GM04504 (cell line): ENCODE measurements around the gene POU3F2.

Source experiments
- DNase-seq: peaks from one replicate; pipeline ENCODE4 v3.0.0-alpha.2; 2012; ENCODE audit warnings: low read depth

POU3F2 gene

GRCh38 chr6:98831057-98831958 lies 3.1 kb upstream of the POU3F2 start:
- DNase-seq, result no peak

DNA sequence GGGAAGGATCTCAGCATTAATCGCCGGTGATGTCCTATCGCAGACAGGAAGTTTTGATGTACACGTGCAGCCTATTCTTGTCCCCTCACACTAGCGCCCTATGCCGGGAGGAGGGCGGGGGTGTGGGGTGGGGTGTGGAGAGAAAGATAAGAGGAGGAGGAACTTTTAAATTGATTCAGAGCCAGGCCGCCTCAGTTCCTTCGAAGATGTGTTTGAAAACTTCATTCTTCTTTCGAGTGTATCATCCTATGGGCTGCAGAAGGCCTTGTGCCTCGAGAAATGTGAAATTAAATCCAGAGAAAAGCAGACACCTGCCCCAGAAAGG lies 2.5 kb upstream of the POU3F2 start:
- DNase-seq, result no peak

- peak; percentile 58 for DNase-seq
Measured at GRCh38 chr6:98832284-98833056, 1.9 kb upstream of the POU3F2 start.

DNA sequence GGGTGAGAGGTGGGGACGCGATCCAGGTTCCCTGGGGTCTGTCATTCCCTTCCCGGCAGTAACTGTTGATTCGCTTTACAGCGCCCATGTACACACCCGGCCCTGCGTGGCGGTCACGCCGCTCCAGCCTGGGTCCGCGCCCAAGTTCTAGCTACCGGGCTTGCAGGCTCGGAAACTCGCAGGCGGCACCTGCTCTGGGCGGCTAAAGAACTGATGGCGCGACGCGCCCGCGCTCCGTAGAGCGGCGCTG lies 1.4 kb upstream of the POU3F2 start:
- DNase-seq, result no peak

GRCh38 chr6:98833307-98834059 lies 891 bp upstream of the POU3F2 start:
- no peak for DNase-seq

- DNase-seq, result no peak
Measured at GRCh38 chr6:98835149-98836024, 1.0 kb downstream of the POU3F2 start.

GRCh38 chr6:98836025-98836961 lies 1.9 kb downstream of the POU3F2 start:
- DNase-seq, result no peak

DNA sequence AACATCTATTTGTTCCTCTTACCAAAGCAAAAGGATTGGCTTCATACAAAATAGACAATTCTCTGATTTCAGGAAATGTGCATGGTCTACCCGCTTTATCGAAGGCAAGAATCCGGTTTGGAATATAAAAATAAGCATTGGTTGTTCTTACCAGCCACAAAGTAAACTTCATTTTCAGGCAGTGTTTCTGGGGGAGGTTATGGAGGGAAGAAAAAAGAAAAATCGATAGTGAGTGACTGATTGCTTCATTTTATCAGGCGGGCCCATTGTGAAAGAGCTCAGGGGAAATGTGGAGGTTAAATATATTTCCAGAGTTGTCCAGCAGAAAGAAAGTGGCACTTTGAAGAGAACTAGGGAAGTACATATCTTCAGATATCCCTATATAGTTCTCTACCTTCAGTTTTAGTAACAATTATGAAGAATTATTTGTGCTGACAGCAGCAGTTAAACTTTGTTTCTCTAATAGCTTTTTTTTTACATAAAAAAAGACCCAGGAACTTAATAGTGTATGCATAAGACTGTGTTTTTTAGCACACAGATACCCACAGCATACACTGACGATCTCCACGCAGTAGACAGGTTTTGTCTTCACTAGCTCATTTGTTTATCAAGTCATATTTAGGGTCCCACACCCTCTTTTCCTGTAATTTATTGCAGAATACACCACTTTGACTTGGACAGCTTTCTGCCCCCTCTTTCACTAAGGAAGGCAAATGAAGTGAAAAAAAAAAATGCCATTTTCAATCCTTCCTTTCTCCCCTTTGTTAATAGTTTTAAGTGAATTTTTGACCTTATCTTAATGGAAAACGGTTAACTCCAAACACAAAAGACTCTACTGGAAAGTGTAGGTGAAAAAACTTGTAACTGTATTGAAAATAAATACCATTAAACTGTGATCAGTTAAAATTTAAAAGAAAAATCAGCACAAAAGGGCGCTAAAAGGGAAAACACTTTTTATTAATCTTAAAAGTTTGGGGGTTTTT lies 2.9 kb downstream of the POU3F2 start:
- DNase-seq, result no peak

- DNase-seq, result no peak
Measured at GRCh38 chr6:98838032-98838431, 3.7 kb downstream of the POU3F2 start.

- DNase-seq, result no peak
Measured at GRCh38 chr6:98838975-98839374, 4.6 kb downstream of the POU3F2 start.

GRCh38 chr6:98839781-98840361 lies 5.5 kb downstream of the POU3F2 start:
- no peak for DNase-seq

GRCh38 chr6:98840385-98840784 lies 6.0 kb downstream of the POU3F2 start:
- DNase-seq, result no peak

DNA sequence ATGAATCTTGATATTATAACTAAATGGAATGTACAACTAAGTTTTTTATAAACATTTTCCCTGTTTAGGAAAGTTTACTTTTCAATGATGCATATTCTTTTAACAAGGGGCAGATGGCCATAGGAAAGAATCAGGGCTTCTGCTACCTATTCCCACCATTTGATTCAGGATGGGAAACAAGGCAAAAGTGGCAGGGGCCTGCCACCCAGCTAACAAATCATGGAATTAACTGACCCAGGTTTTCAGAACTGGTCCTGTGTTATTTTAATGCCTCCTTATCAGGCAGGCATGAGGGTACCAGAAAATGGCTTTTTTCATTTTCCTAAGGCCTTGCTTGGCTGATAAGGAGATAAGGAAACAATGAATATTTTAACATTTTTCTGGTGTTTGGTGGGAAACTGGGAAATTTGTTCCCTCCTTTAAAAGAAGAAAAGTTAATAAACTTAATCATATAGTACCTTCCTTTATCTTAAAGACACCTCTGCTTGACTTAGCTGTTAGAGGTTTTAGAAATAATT lies 6.7 kb downstream of the POU3F2 start:
- no peak for DNase-seq

- no peak for DNase-seq
Measured at GRCh38 chr6:98841621-98842341, 7.4 kb downstream of the POU3F2 start.

DNA sequence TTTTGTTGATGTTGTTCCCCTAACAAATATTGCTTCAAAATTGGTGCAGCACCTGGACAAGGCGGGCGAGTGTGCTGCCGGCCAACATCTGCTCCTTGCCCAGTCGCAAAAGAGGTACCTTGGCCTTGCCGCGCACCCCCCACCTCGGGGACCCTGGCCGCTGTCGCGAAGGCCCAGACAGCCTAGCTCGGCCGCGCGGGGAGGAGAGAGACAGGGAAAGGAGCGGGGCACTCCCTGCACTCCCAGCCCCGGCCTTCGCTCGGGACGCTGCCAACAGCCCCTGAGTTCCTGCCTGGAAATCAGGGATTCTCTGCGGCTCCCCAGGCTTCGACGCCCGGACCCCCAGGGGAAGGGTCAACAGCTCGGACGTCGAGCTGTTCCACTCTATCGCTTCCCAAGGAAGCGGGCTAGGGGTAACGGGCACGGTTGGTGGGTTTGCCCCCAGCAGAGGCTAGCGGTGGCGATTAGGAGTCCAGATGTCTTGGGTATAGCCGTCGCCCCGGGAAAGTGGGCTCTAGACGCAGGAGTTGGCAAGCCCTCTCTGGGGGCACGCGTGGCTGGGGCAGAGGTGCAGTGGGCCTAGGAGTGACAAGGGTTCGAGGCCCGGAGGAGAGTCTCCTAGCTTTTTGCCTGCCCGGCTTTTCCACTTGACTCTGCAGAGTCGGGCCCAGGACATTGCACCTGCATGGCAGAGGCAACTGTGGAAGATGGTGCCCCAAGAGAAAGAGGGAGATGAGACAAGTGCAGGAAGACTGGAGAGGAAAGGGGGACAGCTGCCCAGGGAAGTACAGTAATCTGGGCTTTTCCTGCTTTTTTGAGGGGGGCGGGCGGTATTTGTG lies 8.2 kb downstream of the POU3F2 start:
- DNase-seq, result no peak

DNA sequence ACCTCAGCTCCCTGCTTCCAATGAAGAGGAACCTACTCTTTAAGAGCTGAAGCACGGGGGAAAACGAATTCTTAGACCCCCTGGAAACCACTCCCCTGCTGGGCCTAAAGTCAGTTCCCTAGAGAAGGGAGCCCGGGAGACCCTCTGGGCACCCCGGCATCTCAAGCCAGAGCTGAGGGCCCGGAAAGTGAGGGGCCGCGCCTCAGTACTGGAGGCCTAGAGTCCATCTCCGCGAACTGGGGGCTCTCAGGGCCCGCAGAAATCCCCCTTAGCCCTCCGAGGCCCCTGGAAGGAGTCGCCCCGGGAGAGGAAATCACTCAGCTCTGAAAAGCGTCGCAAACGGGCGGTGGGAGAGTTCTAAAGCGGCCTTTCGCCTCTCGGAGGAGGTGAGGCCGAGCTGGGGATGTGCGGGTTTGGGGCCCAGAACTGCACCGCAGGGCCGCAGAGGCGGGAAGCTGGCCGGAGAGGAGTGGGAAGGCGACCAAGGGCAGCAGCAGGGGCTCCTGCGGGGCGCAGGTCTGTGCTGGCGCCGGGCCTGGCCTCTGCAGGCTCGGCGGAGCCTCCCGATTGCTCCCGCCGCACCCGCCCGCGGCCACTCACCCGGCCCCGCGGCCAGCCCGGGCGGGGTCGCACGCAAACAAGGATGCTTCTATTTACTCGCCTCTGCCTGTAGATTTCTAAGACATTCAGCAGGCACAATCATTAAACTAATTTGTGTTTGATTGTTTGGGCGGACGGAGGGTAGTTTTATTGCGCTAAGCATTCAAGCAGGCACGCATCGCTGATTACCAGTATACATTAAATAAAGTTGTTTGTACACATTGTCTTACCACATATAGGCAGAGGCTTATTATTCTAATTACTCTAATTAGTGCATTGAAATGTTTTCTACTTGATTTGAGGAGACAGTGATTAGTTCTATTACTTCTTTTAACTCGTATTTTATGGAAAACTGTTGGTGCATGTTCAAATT lies 9.2 kb downstream of the POU3F2 start:
- no peak for DNase-seq
